ENCODE results near the gene CFI. TPM values are rescaled to one million over a fixed set of nuclear protein-coding genes. Genes with fewer than 3 reads are reported as not detected.

CFI gene
- polyA plus RNA-seq, 3 donors = not detected

GRCh38 chr4:109702950-109703663 is 98.7 kb downstream of the CFI start, which contains the start of gene CASP6:
CASP6 (minus strand) TSS chr4:109703445; CDS start chr4:109703395, 50 bp downstream.
- peaks cover 6% of the 10 kb centered on the region for H4K20me1 ChIP-seq (ENCODE audit: insufficient read depth, low read length)
- Mint-ChIP-seq H3K9me3 (no peaks in the 10 kb centered on the region), H3K27me3 (ENCODE audit: low read depth in 3 of 3) (peaks cover 0 to 2% (median 2%) of the 10 kb centered on the region in 3 donors), H3K4me3 (peak within 1 kb of the TSS; percentile 94 to 97), H3K4me1 (peaks cover 29% of the 10 kb centered on the region), H3K27ac (peak within 1 kb of the TSS; percentile 77 to 89 (median 83)), H3K36me3 (peaks cover 0 to 2% of the 10 kb centered on the region in 2 donors)
- H3K4me2 ChIP-seq (replicated peaks; ENCODE audit: extremely low read depth, low read length, poor library complexity, severe bottlenecking) = peak within 1 kb of the TSS; percentile 81
- 0% methylated on average over 72 of the region's 72 CpGs for WGBS (ENCODE audit: insufficient coverage)
- peak within 1 kb of the TSS; percentile 52 to 69 for H3K27ac ChIP-seq (ENCODE audit: low read depth in 1 of 2, low read length in 2 of 2)
- H3K9me3 ChIP-seq (replicated peaks in 1 of 2; ENCODE audit: control insufficient read depth in 1 of 2, insufficient read depth in 1 of 2, low read length in 2 of 2) = no peaks in the 10 kb centered on the region
- intact Hi-C loops (cut with micrococcal nuclease) = loop anchor here (10.0 kb wide), 3 partner anchors 112 to 268 kb away; partner anchors contain the start of genes GAR1 (in 1 of the 2), RRH (in 1 of the 2) and SEC24B (in 1 of the 2)
- H3K9ac ChIP-seq (ENCODE audit: insufficient read depth, low read length, poor library complexity, severe bottlenecking) = peak within 1 kb of the TSS; percentile 73
- peak within 1 kb of the TSS; percentile 96 for H2AFZ ChIP-seq (ENCODE audit: insufficient read depth, low read depth, low read length, poor library complexity, severe bottlenecking)
- peak; percentile 58 to 63 (median 62) for DNase-seq
- TF ChIP-seq CTCF (IDR thresholded peaks at IDR 0.05) = peak; percentile 77
- H3K4me1 ChIP-seq (ENCODE audit: control insufficient read depth in 1 of 2, insufficient read depth in 2 of 2, low read length in 2 of 2) = peaks cover 21 to 30% of the 10 kb centered on the region in 2 donors
- no peaks in the 10 kb centered on the region for H3K27me3 ChIP-seq (ENCODE audit: control insufficient read depth in 2 of 2, insufficient read depth in 2 of 2, low read length in 2 of 2)
- H3K36me3 ChIP-seq (replicated peaks in 1 of 2; ENCODE audit: control insufficient read depth in 1 of 2, insufficient read depth in 2 of 2, low read length in 2 of 2) = no peaks in the 10 kb centered on the region
- H3K4me3 ChIP-seq (replicated peaks in 1 of 3; ENCODE audit: low read depth in 2 of 3, low read length in 3 of 3) = peak within 1 kb of the TSS; percentile 52 to 93 (median 68)
- H3K79me2 ChIP-seq (ENCODE audit: insufficient read depth, low read length) = peaks cover 22% of the 10 kb centered on the region

- H3K4me3 Mint-ChIP-seq = peak overlapping the region; percentile 94 to 97
- TF ChIP-seq CTCF (IDR thresholded peaks at IDR 0.05) = no peak
- H3K27me3 ChIP-seq (ENCODE audit: control insufficient read depth in 2 of 2, insufficient read depth in 2 of 2, low read length in 2 of 2) = no peaks in the 10 kb centered on the region
- peaks cover 29% of the 10 kb centered on the region for H3K4me1 Mint-ChIP-seq
- intact Hi-C loops (cut with micrococcal nuclease) = loop anchor here (10.0 kb wide), 3 partner anchors 113 to 267 kb away; partner anchors contain the start of genes GAR1 (in 1 of the 2), RRH (in 1 of the 2) and SEC24B (in 1 of the 2)
- H3K4me3 ChIP-seq (replicated peaks in 1 of 3; ENCODE audit: low read depth in 2 of 3, low read length in 3 of 3) = peak overlapping the region; percentile 52 to 93 (median 68)
- H4K20me1 ChIP-seq (ENCODE audit: insufficient read depth, low read length) = peaks cover 6% of the 10 kb centered on the region
- peaks cover 22% of the 10 kb centered on the region for H3K79me2 ChIP-seq (ENCODE audit: insufficient read depth, low read length)
- H2AFZ ChIP-seq (ENCODE audit: insufficient read depth, low read depth, low read length, poor library complexity, severe bottlenecking) = peak overlapping the region; percentile 96
- no peaks in the 10 kb centered on the region for H3K36me3 ChIP-seq (replicated peaks in 1 of 2; ENCODE audit: control insufficient read depth in 1 of 2, insufficient read depth in 2 of 2, low read length in 2 of 2)
- no peaks in the 10 kb centered on the region for H3K9me3 ChIP-seq (replicated peaks in 1 of 2; ENCODE audit: control insufficient read depth in 1 of 2, insufficient read depth in 1 of 2, low read length in 2 of 2)
- peaks cover 21 to 30% of the 10 kb centered on the region in 2 donors for H3K4me1 ChIP-seq (ENCODE audit: control insufficient read depth in 1 of 2, insufficient read depth in 2 of 2, low read length in 2 of 2)
- H3K9me3 Mint-ChIP-seq = no peaks in the 10 kb centered on the region
- peaks cover 0 to 2% (median 2%) of the 10 kb centered on the region in 3 donors for H3K27me3 Mint-ChIP-seq (ENCODE audit: low read depth in 3 of 3)
- WGBS (ENCODE audit: insufficient coverage) = 21% methylated on average over 9 of the region's 21 CpGs
- H3K9ac ChIP-seq (ENCODE audit: insufficient read depth, low read length, poor library complexity, severe bottlenecking) = peak overlapping the region; percentile 73
- H3K36me3 Mint-ChIP-seq = peaks cover 7 to 10% of the 10 kb centered on the region in 2 donors
- peak overlapping the region in 6 of 7 donors; percentile 26 to 89 (median 80) for H3K27ac Mint-ChIP-seq
- H3K4me2 ChIP-seq (replicated peaks; ENCODE audit: extremely low read depth, low read length, poor library complexity, severe bottlenecking) = peak overlapping the region; percentile 81
- DNase-seq = no peak
- peak overlapping the region in 1 of 2 donors; percentile 69 for H3K27ac ChIP-seq (ENCODE audit: low read depth in 1 of 2, low read length in 2 of 2)
Observed at GRCh38 chr4:109701566-109702410, 100.0 kb downstream of the CFI start.

All from CD14-positive monocyte (primary cell).